ENCODE measurements around the gene ADAMTS18.

GRCh38 chr16:77409311-77409710, 25.5 kb downstream of the ADAMTS18 start:
- TF ChIP-seq, protein P1, sequence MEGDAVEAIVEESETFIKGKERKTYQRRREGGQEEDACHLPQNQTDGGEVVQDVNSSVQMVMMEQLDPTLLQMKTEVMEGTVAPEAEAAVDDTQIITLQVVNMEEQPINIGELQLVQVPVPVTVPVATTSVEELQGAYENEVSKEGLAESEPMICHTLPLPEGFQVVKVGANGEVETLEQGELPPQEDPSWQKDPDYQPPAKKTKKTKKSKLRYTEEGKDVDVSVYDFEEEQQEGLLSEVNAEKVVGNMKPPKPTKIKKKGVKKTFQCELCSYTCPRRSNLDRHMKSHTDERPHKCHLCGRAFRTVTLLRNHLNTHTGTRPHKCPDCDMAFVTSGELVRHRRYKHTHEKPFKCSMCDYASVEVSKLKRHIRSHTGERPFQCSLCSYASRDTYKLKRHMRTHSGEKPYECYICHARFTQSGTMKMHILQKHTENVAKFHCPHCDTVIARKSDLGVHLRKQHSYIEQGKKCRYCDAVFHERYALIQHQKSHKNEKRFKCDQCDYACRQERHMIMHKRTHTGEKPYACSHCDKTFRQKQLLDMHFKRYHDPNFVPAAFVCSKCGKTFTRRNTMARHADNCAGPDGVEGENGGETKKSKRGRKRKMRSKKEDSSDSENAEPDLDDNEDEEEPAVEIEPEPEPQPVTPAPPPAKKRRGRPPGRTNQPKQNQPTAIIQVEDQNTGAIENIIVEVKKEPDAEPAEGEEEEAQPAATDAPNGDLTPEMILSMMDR (conservative IDR thresholded peaks at IDR 0.05): no peak
- no peak for TF ChIP-seq EZH2 (IDR thresholded peaks at IDR 0.05; ENCODE audit: low read depth)
